NCI-H774 (cell line): ENCODE measurements around the gene CEP170.

Source experiments
- DNase-seq: peaks from one replicate; lab custom pipeline; 2025; lab: John Stamatoyannopoulos, UW

Gene CEP170

DNA sequence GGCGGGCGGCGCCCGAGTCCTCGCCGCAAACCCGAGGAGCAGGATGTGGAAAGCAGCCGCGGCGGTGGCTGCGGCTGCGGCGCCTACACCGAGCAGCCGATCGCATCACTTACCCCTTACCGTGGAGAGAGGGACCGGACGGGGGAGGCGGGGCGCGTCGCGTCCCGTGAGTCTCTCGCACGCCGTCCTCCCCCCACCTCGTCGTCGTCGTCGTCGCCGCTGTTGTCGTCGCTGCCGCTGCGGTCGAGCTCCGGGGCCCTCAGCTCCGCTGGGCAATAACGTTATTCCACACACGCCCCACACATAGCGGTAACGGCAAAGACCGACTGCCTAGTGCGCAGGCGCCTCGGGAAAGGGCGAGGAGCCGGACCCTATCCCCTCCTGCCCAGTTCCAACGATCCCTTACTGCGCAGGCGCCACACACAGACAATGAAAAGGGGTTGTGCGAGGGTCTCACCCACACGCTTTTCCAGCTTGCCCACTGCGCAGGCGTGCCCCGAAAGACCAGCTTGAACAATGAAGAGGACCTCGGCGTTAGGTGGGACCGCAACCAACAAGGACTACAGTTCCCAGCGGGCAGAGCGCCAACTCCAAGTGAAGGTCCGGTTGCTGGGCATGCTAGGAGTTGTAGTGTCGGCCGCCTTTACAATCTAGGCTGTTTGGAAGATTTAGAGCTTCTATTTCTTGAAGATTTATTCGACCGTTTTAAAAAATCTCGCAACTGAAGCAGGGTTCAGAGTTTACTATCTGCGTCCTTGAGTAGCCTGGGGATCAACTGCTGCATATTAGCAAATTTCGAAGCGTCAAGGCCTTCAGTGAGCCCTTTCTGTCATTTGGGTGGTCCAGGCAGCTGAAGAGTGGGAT is at the start of gene CEP170:
Gene CEP170, minus strand, starts transcription at position 355 of the 864 bp plus-strand sequence. CDS start 30,001 bp downstream, outside the sequence.
- peak; percentile 98 for DNase-seq

DNA sequence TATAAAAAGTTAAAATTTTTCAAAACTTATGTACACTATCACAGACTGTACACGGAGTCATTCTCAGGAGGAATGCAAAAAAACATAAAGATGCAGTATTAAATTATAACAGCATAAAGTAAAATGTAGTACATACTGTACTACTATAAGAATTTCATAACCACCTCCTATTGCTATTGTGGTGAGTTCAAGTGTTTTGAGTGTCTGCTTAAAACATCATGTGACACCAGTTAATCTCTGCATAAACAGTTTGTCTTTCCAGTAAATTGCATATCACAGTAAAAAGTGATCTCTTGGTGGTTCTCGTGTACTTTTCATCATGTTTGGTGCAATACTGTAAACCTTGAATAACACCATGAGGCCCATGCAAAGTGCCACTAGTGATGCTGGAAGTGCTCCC is 46.0 kb upstream of the CEP170 start:
- no peak for DNase-seq

DNA sequence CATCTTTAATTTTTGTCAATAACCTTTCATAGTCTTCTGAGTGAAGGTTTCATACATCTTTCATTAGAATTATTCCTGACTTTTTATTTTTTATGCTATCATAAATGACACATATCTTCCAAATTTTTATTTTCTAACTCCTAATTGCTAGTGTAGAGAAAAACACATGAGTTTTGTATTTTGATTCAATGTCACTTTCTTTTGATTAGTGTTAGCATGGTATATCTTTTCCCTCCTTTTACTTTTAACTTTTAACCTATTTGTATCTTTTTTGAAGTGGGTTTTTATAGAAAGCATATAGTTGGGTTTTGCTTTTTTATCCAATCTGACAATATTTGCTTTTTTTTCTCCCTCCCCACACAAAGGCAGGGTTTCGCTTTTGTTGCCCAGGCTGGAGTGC is 44.0 kb upstream of the CEP170 start:
- DNase-seq, result no peak

DNA sequence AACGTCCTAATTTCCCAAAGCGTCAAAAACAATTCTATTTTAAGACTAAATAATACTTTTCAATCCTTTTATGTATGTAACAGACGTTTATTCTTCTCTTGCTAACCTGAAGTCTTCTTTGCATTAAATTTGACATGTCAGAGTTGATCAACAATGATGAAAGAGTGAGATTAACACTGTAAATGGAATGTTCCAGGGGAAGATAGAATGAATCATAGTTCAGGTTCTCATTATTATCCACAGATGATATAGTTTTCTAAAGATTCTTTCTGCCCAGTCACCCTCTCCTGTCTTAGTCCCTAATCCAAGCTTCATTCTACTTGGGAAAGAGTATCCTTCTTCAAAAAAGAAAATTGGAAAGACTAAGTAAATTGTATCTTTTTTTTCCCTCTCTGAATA is 39.6 kb upstream of the CEP170 start:
- no peak for DNase-seq

DNA sequence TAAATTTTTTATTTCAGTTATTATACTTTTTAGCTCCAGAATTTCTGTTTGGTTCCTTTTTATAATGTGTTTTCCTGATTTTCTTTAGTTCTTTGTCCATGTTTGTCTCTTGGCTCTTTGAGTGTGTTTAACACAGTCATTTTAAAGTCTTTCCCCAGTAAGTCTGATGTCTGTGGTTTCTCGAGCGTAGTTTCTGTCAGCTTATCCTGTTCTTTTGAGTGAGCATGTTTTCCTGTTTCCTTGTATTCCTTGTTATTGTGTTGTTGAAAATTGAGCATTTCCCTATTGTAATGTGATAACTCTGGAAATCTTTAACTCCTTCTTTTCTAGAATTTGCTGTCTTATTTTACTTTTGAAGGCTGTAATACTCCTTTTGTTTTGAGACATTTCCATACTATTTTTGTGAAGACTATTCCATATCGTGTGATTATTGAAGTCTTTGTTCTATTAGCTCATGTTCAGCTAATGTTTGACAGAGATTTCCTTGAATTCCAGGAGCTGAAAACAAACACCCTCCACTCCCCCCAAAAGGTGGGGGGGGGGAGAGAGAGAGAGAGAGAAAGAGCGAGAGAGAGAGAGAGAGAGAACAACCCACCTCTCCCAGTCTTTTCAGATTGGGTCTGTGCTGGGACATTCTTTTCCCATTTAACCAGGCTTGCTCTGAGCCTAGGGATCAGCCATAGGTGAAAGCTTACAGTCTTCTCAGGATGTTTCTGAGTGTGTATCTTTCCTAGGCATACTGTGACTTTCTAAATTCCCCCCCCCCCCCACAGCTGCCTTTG is 39.1 kb upstream of the CEP170 start:
- no peak for DNase-seq

DNA sequence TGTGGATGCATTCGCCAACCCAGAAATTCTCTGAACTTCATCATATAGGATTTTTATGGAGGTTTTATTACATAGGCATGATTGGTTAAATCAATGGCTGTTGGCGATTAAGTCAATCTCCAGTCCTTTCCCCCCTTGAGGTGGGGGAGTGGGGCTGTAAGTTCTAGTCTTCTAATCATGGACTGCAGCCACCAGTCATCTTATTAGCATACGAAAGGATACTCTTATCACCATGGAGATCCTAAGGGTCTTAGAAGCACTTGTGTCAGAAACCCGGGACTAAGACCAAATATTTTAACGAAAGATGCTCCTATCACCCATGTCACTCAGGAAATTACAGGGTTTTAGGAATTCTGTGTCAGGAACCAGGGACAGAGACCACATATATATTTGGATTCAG is 37.0 kb upstream of the CEP170 start:
- no peak for DNase-seq

DNA sequence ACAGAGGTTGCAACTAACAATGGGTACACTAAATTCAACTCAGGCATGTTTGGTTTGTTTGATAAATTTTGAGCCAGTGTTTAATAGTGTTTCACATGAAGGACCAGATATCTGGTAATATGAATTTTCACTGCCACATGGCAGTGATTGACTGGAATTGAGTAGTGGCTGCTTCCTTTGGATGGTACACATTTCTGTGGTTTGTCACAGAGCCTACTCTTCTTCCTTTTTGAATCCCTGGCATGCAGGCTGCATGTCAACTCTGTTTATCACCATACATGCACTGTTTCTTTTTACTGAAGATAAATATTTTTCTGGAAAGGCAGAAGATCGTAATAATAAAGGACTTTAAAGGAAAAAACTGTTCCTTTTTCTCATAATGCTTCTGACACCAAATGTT is 36.2 kb upstream of the CEP170 start:
- no peak for DNase-seq

DNA sequence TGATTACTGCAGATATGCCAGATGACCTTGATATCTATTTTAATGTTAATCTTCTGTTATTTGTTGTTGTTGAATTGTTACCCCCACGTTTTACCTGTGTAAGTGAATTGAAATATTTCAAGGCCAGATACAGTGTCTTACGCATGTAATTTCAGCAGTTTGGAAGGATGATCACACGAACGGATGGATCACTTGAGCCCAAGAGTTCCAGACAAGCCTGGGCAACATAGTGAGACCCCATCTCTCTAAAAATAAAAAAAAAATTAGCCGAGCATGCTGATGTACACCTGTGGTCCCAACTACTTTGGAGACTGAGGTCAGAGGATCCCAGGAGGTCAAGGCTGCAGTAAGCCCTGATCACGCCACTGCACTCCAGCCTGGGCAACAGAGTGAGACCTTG is 33.0 kb upstream of the CEP170 start:
- DNase-seq, result no peak

DNA sequence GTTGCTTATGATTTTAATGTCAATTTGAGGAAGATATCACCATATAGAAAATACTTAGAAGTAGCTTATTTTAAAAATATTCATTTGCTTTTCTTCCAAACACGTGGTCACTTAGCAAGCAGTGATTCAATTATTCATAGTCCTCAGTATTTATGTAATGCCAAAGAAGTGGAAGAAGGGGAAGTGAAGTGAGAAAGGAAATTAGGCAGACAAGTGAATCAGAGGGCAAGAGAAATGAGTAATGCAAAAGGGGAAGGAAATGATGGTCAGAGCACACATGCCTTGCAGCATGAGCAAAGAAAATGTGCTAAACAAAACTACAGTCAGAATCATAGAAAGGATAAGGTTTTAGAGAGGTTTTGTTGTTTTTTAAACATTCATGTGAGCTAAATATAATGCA is 32.6 kb upstream of the CEP170 start:
- DNase-seq, result no peak

DNA sequence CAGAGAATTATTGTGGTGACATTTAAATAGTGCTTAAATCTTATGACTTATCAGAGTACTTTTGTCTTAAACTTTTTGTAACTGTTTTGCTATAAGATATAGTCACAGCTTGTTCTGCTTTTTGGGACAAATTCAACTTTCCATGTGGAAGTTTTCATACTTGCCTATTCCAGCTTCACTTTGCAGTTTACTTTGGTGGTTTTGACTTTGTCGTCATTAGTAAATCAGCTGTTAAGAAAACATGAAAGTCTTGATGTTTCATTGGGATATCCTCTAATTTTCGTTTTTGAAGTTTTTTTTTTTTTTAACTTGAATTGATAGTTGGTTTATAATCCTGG is 32.0 kb upstream of the CEP170 start:
- DNase-seq, result no peak

DNA sequence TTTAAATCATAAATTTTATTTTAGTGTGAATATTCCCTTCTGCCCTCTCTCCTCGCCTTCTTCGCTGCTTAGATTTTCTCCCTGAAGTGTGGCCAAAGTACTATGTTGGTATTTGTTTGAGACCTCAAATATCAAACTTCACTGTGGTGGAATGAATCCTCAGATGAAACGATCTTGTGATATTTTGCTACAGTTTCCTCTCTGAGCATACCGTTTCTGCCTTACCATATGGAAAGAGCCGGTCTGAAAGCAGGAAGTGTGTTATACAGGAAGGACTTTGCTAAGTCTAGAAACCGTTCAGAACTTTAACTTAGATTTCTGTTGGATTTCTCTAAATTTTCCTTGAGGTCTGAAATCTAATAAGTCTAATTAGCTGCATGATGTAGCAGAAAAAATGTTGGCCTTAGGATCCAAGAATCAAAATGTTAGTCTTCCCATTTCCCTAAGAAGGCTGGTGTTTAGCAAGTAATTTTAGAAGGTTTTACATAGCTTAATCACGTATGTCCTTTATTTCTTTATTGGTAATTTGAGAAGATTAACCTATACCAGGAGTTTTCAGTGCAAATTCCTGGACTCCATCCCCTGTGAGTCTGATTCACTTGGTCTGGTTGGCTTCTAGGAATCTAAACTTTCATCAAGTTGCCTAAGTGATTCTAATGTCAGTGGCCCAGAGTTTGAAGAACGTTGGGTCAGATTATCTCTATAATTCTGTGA is 31.5 kb upstream of the CEP170 start:
- DNase-seq, result no peak

DNA sequence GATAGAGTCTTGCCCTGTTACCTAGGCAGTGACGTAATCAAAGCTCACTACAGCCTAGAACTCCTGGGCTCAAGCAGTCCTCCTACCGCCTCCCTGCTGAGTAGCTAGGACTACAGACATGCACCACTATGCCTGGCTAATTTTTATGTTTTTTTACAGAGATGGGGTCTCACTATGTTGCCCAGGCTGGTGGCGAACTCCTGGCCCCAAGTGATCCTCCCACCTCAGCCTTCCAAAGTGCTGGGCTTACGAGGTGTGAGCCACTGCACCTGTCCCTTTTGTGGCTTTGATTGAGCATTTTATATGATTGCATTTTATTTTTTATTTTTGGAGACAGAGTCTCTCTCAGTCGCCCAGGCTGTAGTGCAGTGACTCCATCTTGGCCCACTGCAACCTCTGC is 26.6 kb upstream of the CEP170 start:
- DNase-seq, result no peak

DNA sequence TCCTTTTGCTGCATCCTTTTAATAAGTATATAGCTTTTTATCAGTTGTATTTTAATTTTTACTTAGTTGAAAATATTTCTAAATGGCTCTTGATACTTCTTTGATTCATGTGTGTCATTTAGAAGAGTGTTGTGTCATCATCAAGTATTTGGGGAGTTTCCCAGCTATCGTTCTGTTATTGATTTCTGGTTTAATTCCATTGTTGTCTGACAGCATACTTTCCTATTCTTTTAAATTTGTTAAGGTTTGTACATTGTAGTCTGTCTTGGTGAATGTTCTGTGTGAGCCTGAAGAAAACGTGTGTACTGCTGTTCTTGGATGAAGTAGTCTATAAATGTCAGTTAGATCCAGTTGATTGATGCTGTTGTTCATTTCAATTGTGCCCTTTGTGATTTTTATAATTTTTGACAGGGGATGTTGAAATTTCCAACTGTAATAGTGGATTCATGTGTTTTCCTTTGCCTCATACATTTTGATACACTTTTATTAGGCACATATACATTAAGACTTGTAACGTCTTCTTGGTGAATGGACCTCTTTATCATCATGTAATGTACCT is 25.6 kb upstream of the CEP170 start:
- DNase-seq, result no peak

DNA sequence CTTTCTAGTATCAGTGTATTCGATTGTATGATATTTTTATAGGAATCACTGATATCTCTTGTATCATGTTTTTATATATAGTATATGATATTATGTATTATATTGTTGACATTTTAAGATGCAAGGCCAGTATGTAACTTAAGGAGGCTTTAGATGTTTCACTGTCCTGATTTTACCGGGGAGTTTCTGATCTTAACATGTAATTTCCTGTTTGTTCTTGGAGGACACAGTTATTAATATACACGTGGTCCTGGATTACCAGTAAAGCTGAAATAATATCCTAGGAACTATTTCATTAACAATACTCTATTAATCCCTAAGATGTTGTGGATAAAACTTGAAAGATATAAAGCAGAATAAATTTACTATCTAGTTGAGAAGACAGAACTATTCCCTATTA is 20.2 kb upstream of the CEP170 start:
- no peak for DNase-seq

DNA sequence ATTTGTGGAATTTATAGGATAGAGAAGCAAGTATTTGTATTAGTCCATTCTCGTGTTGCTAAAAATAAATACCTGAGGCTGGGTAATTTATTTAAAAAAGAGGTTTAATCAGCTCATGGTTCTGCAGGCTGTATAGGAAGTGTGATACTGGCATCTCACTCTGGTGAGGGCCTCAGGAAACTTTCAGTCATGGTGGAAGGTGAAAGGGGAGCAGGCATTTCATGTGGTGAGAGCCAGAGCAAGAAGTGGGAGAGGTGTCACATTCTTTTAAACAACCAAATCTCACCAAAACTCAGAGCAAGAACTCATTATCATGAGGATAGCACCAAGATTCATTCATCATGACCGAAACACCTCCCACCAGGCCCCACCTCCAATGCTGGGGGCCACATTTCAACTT is 18.9 kb upstream of the CEP170 start:
- no peak for DNase-seq

DNA sequence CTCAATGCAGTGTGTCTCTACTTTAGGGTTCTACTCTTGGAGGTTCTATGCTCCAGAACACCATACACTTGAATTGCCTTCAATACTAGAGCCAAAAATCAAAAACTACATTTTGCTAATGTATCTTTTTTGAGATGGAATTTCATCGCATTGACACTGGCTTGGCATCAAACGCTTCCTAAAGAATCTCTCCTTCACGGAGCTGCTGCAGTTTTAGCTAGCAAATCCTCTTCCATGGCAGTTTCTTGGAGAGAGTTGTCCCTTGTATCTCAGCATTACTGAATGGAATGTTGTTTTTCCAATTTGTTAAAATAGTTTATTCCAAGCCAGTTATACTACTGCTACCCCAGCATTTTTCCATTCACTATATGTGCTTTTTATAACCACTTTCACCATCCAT is 18.4 kb upstream of the CEP170 start:
- no peak for DNase-seq

DNA sequence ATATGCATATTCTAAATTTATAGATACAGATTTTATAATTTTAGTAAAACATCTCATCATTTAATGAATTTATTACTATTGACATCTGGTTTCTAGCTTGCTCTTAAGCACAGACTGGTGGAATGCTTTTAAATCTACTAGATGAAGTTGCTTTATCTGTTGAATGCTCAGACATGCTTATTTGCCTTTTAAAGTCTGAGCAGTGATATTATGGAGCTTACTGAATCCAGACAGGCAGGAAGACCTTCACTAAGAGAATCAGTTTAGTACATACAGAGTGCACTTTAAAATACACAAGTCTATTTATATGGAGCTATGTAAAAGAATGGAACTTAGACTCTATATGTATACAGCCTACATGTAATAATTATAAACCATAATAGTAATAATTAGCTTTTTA is 17.3 kb upstream of the CEP170 start:
- DNase-seq, result no peak

DNA sequence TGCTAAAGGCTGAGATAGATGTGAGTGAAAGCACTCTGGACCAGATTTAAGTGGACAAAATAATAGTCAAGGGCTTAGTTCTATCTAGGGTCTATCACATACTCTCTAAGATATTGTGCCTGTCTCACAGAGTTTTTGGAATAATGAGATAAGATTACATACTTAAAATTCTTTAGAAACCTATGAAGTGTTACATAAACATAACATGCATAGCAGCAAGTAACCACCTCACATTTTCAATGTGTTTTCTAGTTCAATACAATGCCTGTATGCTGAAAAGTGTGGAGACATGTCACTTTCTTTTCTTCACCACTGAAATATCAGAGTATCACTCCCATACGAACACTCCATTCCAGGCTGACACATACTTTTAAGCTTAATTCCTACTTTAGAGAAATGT is 16.9 kb upstream of the CEP170 start:
- DNase-seq, result no peak

DNA sequence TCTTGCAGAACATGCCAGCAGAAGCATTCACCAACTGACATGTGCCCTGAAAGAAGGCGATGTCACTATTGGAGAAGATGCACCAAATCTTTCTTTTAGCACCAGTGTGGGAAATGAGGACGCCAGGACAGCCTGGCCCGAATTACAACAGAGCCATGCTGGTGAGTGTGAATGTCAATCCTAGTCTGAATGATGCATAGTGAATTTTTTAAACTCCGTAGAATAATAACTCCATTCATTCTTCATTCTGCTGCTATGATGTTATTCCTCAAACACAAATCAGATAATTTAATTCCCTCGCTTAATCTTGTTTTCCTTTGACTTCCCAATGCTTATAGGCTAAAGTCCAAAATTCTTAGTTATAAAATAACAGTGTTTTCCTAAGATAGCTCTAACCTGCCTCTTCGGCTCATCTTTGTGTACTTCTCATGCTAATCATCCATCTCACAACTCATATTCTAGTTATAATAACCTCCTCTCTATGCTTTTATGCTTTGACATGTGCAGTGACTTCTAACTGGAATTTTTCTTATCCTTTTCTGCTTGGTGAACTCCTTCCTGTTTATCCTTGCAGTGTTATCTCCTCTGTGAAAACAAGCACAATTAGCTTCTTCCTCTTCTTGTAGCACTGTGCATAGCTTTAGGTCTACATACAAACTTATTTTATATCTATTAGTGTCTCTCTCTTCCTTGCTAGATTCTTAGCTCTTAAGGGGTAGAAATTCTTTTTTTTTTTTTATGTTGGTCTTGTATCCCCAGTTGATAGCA is 15.2 kb upstream of the CEP170 start:
- DNase-seq, result no peak

DNA sequence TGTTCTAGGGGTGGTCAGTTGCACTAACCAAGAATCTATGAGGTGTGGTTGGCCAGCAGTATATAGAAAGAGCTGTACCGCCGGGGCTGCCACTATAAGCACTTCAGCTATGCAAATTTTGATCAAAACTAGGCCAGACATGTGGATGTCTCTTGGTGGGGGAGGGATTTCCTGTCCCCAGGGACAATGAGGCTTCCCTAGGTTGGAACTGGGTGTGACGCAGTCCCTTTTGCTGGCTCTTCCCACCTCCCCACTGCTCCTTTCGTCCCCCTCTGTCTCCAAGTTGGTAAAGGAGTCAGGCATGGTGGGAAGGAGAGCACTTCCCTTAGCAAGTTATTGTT is 14.3 kb upstream of the CEP170 start:
- DNase-seq, result no peak

DNA sequence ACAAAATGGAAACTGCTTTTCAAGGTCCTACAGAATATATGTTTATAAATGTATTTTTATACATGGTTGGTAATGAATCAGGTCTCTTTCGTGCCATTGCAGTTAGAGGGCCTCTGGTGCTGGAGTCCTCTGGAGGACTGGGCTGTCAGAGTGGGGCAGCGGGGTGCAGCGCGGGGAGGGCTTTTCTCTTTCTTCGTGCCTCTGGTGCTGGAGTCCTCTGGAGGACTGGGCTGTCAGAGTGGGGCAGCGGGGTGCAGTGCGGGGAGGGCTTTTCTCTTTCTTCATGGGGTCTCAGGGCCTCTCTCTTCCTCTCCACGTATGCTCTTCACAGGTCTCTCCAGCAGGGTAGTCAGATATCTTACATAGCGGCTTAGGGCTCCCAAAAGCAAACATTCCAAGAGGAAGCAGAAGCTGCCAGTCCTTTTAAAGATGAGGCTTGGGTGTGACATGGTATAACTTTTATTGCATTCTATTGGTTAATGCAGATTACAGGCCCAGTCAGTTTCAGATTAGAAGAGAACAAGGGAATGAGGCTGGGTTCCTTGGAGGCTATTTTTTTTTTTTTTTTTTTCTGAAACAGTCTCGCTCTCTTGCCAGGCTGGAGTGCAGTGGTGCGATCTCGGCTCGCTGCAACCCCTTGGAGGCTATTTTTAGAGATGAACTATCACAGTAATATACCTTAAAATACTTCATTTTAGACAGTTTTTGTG is 13.8 kb upstream of the CEP170 start:
- DNase-seq, result no peak
